IMR-90 (cell line): ENCODE results near the gene PRICKLE2. TPM values are rescaled to one million over a fixed set of nuclear protein-coding genes. Genes with fewer than 3 reads are reported as not detected.

Experiments
- ATAC-seq: fragments of 200-7000 bp; cut with Tn5 transposase; 2 replicates; pipeline ENCODE4 v1.9.1; 2020; ENCODE audit warnings: low read depth, mild to moderate bottlenecking, moderate library complexity
- BruUV-seq: library from RNA; stranded (reverse); fragments of 400-500 nt; replicated peaks from 2 replicates; lab custom pipeline; 2021; lab: Mats Ljungman, UMichigan
- CTCF ChIA-PET: fragments of 300-600 bp; formaldehyde crosslinking; extraction: SDS; loops from one replicate; lab custom pipeline; 2021; ENCODE audit warnings: antibody characterized with exemption; lab: Yijun Ruan, JAX
- POLR2A ChIA-PET: fragments of 300-600 bp; sonication (Branson Sonifier 250); formaldehyde crosslinking; loops from one replicate; lab custom pipeline; 2022; ENCODE audit warnings: antibody characterized with exemption; ENCODE audit not compliant: unreplicated experiment; lab: Charles Lee
- DNase-seq: peaks from one replicate; pipeline ENCODE4 v3.0.0; 2013
- H2AFZ ChIP-seq: replicated peaks from 2 replicates; pipeline ENCODE3; 2013; ENCODE audit warnings: low read length, mild to moderate bottlenecking; ENCODE audit not compliant: poor library complexity
- H2AK5ac ChIP-seq: 2 replicates; pipeline ENCODE4 v1.6.1; 2013; ENCODE audit warnings: low read depth, low read length, inconsistent platforms
- H2AK9ac ChIP-seq: replicated peaks from 2 replicates; pipeline ENCODE3; 2013; ENCODE audit warnings: mild to moderate bottlenecking, low read depth, low read length, moderate library complexity; ENCODE audit not compliant: poor library complexity
- H2BK120ac ChIP-seq: 2 replicates; pipeline ENCODE4 v1.6.1; 2013; ENCODE audit warnings: low read depth, low read length, inconsistent platforms
- H2BK15ac ChIP-seq: 3 replicates; pipeline ENCODE4 v1.6.1; 2013; ENCODE audit warnings: low read depth, low read length, inconsistent platforms
- H2BK20ac ChIP-seq: 2 replicates; pipeline ENCODE4 v1.6.1; 2013; ENCODE audit warnings: low read depth, mild to moderate bottlenecking, inconsistent platforms, low read length, moderate library complexity
- H2BK5ac ChIP-seq: 2 replicates; pipeline ENCODE4 v1.6.1; 2013; ENCODE audit warnings: mild to moderate bottlenecking, low read depth, low read length, inconsistent platforms; ENCODE audit not compliant: poor library complexity, severe bottlenecking
- H3K14ac ChIP-seq: replicated peaks from 2 replicates; pipeline ENCODE4 v1.6.1; 2013; ENCODE audit warnings: low read depth, low read length, inconsistent platforms
- H3K18ac ChIP-seq: 2 replicates; pipeline ENCODE4 v1.6.1; 2013; ENCODE audit warnings: low read depth, low read length, control low read depth
- H3K23ac ChIP-seq: 2 replicates; pipeline ENCODE4 v1.6.1; 2013; ENCODE audit warnings: low read depth, low read length, inconsistent platforms
- H3K27ac ChIP-seq: 2 replicates; pipeline ENCODE4 v1.5.1; 2013; ENCODE audit warnings: mild to moderate bottlenecking, control low read depth, low read length; ENCODE audit not compliant: insufficient read depth
- H3K27me3 ChIP-seq: 2 replicates; pipeline ENCODE4 v1.6.1; 2013; ENCODE audit warnings: low read length; ENCODE audit not compliant: control insufficient read depth, insufficient read depth
- H3K36me3 ChIP-seq: 2 replicates; pipeline ENCODE4 v1.6.1; 2013; ENCODE audit warnings: low read length, mixed read lengths; ENCODE audit not compliant: control insufficient read depth, insufficient read depth
- H3K4ac ChIP-seq: 2 replicates; pipeline ENCODE4 v1.6.1; 2013; ENCODE audit warnings: low read depth, low read length, inconsistent platforms
- H3K4me1 ChIP-seq: 2 replicates; pipeline ENCODE4 v1.6.1; 2013; ENCODE audit warnings: low read length, mixed read lengths; ENCODE audit not compliant: control insufficient read depth, insufficient read depth
- H3K4me2 ChIP-seq: 2 replicates; pipeline ENCODE4 v1.6.1; 2013; ENCODE audit warnings: low read depth, mild to moderate bottlenecking, control low read depth, low read length, moderate library complexity
- H3K4me3 ChIP-seq: 2 replicates; pipeline ENCODE4 v1.5.1; 2013; ENCODE audit warnings: low read depth, mild to moderate bottlenecking, control low read depth, low read length, moderate library complexity; ENCODE audit not compliant: insufficient read depth
- H3K56ac ChIP-seq: 2 replicates; pipeline ENCODE4 v1.6.1; 2013; ENCODE audit warnings: low read length, inconsistent platforms; ENCODE audit not compliant: insufficient read depth; ENCODE audit errors: extremely low read depth
- H3K79me1 ChIP-seq, 2 experiments: 2 replicates each; pipeline ENCODE4 v1.6.1; 2013; ENCODE audit warnings: low read length in 2 of 2, inconsistent platforms in 1 of 2, low read depth in 1 of 2
- H3K9ac ChIP-seq: 2 replicates; pipeline ENCODE4 v1.6.1; 2013; ENCODE audit warnings: low read depth, low read length, control low read depth
- H3K9me1 ChIP-seq: 2 replicates; pipeline ENCODE4 v1.6.1; 2013; ENCODE audit warnings: low read length, inconsistent platforms; ENCODE audit not compliant: insufficient read depth
- H3K9me3 ChIP-seq: 2 replicates; pipeline ENCODE4 v1.6.1; 2013; ENCODE audit warnings: low read length; ENCODE audit not compliant: control insufficient read depth, insufficient read depth
- H4K20me1 ChIP-seq: 2 replicates; pipeline ENCODE4 v1.6.1; 2013; ENCODE audit warnings: low read length, inconsistent platforms; ENCODE audit not compliant: insufficient read depth
- H4K5ac ChIP-seq: 2 replicates; pipeline ENCODE4 v1.6.1; 2013; ENCODE audit warnings: mild to moderate bottlenecking, low read depth, low read length, control low read depth
- H4K8ac ChIP-seq, 2 experiments: 2 replicates each; pipeline ENCODE4 v1.6.1; 2013; ENCODE audit warnings: low read depth in 2 of 2, low read length in 2 of 2, control low read depth in 1 of 2, inconsistent platforms in 1 of 2
- H4K91ac ChIP-seq: 2 replicates; pipeline ENCODE4 v1.6.1; 2013; ENCODE audit warnings: low read depth, low read length, inconsistent platforms; ENCODE audit not compliant: insufficient read depth
- MAFK ChIP-seq: IDR thresholded peaks from 2 replicates; pipeline ENCODE4 v1.6.1; 2012; ENCODE audit warnings: low read depth, low read length, improper control_type of control experiment
- MAZ ChIP-seq: IDR thresholded peaks from 2 replicates; pipeline ENCODE4 v1.6.1; 2012; ENCODE audit warnings: low read depth, mild to moderate bottlenecking, low read length, improper control_type of control experiment, moderate library complexity, borderline replicate concordance
- MXI1 ChIP-seq: IDR thresholded peaks from 2 replicates; pipeline ENCODE4 v1.6.1; 2012; ENCODE audit warnings: low read depth, mild to moderate bottlenecking, low read length, moderate library complexity, borderline replicate concordance
- RAD21 ChIP-seq: IDR thresholded peaks from 2 replicates; pipeline ENCODE4 v1.6.1; 2012; ENCODE audit warnings: low read length, improper control_type of control experiment
- RFX5 ChIP-seq: IDR thresholded peaks from 2 replicates; pipeline ENCODE4 v1.8.0; 2012; ENCODE audit warnings: low read depth, mild to moderate bottlenecking, low read length, moderate library complexity
- SMC3 ChIP-seq: fragments of 150-350 bp; IDR thresholded peaks from 2 replicates; pipeline ENCODE4 v1.6.1; 2016; ENCODE audit warnings: low read depth, mild to moderate bottlenecking, antibody characterized with exemption, low read length, moderate library complexity
- USF2 ChIP-seq: fragments of 150-350 bp; IDR thresholded peaks from 2 replicates; pipeline ENCODE4 v1.6.1; 2017; ENCODE audit warnings: mild to moderate bottlenecking, antibody characterized with exemption, low read length, low read depth
- WGBS, 2 experiments: methylation state at CpG; one replicate each; pipeline versions ENCODE4 v1.1.5 to v1.1.7; 2013; ENCODE audit warnings: missing lambda C conversion rate in 2 of 2; ENCODE audit not compliant: insufficient read length in 1 of 2; ENCODE audit errors: extremely low coverage in 2 of 2; 5-methylcytosine and 5-hydroxymethylcytosine counted together
- dilution Hi-C: fragments of 300-500 bp; cut with HindIII; formaldehyde crosslinking; loops from one replicate; pipeline ENCODE4 v1.14.3; 2018; ENCODE audit warnings: low sequenced_read_pairs; ENCODE audit not compliant: unreplicated experiment
- in situ Hi-C: fragments of 300-500 bp; cut with MboI; formaldehyde crosslinking; loops from 3 replicates; pipeline ENCODE4 v1.14.3; 2019; ENCODE audit warnings: low sequenced_read_pairs, inconsistent platforms, mixed read lengths
- intact Hi-C: fragments of 100-400 bp; cut with micrococcal nuclease; formaldehyde crosslinking; loops from 2 replicates; pipeline ENCODE4 v1.10.0; 2022
- polyA plus RNA-seq, 3 experiments: library from polyadenylated mRNA; depleted of rRNA; stranded (reverse); fragments of >200 nt; gene quantifications; 2 replicates each; pipeline ENCODE4 v1.2.3, GENCODE V29; 2012; ENCODE audit warnings: low replicate concordance in 1 of 3
- total RNA-seq: library from RNA; depleted of rRNA; stranded (reverse); fragments of >200 nt; gene quantifications from 2 replicates; pipeline ENCODE4 v1.2.3, GENCODE V29; 2012

PRICKLE2 gene
- total and polyA plus RNA-seq, 2 of the 4 experiments (the other 2 are of a cell fraction): 4.1 to 14.2 TPM

GRCh38 chr3:64209866-64210621 is 15.2 kb downstream of the PRICKLE2 start:
- Histone ChIP-seq H4K91ac (no peak overlapping the region), H4K20me1 (peaks cover 53% of the 10 kb centered on the region), H3K4ac (peak overlapping the region; percentile 3; the same call in 1 of the 2 replicates), H2AK5ac (peak overlapping the region; percentile 17), H4K8ac (no peak overlapping the region), H3K23ac (peak overlapping the region; percentile 12), H3K9ac (no peak overlapping the region), H3K56ac (no peak overlapping the region), H3K14ac (no peak overlapping the region), H4K5ac (no peak overlapping the region), H2BK120ac (0 out of 2 replicates have a peak overlapping the region, but pooled peaks have one; percentile 8), H2BK15ac (0 out of 3 replicates have a peak overlapping the region, but pooled peaks have one; percentile 32), H3K4me3 (no peak overlapping the region), H2BK5ac (no peak overlapping the region), H2BK20ac (no peak overlapping the region), H2AFZ (no peak overlapping the region), H2AK9ac (no peak overlapping the region), H3K79me1 (peaks cover 59 to 81% of the 10 kb centered on the region in 2 experiments), H3K4me2 (no peak overlapping the region), H3K4me1 (peaks cover 26% of the 10 kb centered on the region), H3K18ac (no peak overlapping the region), H3K27ac (no peak overlapping the region), H3K9me3 (no peaks in the 10 kb centered on the region), H3K27me3 (no peaks in the 10 kb centered on the region), H3K36me3 (peaks cover 2% of the 10 kb centered on the region; the same call in 1 of the 2 replicates), H3K9me1 (peaks cover 38% of the 10 kb centered on the region)
- intact Hi-C loops: no loop called here
- in situ Hi-C loops: loop anchor here (25.0 kb wide), 1 partner anchor 173 kb away; no protein-coding TSS in a partner anchor
- POLR2A ChIA-PET: no interaction called here
- no peak for DNase-seq
- no TSS peak for BruUV-seq
- no peak for TF ChIP-seq SMC3
- no peak for TF ChIP-seq MAZ
- no peak for TF ChIP-seq USF2
- no peak for TF ChIP-seq MXI1
- no peak for TF ChIP-seq RAD21
- TF ChIP-seq RFX5: no peak
- TF ChIP-seq MAFK: no peak
- CTCF ChIA-PET: no interaction called here
- no peak for ATAC-seq
- dilution Hi-C loops: no loop called here
- no CpG with 5 or more reads among the region's 12 CpGs for WGBS, 2 experiments
